ENCODE results near the gene KNDC1.

Gene KNDC1

DNA sequence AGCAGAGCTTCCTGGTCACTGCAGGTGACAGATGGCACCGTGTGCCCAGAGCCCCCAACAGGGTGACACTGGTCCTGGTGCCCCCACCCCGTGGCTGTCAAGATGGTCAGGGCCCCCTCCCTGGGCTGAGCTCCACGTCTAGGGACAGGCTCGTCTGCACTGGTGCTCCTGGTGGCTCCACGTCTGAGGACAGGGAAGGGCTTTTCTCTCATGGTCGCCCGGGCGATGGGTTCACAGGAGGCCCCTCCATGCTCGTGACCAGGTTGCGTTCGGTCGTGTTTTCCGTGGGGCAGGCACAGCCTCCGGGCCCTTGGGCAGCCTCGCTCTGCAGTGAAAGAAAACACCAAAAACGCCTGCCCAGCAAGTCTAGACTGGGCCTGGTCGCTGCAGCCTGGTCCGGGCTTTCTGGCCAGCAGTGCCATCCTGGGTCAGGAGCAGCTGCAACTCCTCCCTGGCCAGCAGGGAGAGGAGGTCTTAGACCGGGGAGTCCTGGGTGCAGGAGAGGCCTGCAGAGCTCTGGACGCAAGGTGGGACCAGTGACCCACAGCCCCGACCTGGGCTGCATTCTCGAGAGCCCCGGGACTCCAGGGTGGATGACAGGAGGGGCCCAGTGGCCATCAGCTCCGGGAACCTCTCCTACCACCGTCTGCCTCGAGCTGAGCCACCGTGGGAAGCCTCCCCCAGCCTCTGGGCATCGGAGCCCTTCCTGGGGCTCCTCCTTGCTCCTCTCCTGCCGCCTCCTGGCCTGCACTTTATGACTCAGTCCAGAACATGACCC is 42.1 kb downstream of the KNDC1 start:
- Mint-ChIP-seq H3K27me3 (ENCODE audit: low read depth) (no peaks in the 10 kb centered on the region), H3K9me3 (no peaks in the 10 kb centered on the region), H3K4me1 (no peaks in the 10 kb centered on the region), H3K36me3 (ENCODE audit: low read depth) (peaks cover 3% of the 10 kb centered on the region), H3K4me3 (no peak overlapping the region), H3K27ac (no peak overlapping the region)
- TF ChIP-seq, protein P1, sequence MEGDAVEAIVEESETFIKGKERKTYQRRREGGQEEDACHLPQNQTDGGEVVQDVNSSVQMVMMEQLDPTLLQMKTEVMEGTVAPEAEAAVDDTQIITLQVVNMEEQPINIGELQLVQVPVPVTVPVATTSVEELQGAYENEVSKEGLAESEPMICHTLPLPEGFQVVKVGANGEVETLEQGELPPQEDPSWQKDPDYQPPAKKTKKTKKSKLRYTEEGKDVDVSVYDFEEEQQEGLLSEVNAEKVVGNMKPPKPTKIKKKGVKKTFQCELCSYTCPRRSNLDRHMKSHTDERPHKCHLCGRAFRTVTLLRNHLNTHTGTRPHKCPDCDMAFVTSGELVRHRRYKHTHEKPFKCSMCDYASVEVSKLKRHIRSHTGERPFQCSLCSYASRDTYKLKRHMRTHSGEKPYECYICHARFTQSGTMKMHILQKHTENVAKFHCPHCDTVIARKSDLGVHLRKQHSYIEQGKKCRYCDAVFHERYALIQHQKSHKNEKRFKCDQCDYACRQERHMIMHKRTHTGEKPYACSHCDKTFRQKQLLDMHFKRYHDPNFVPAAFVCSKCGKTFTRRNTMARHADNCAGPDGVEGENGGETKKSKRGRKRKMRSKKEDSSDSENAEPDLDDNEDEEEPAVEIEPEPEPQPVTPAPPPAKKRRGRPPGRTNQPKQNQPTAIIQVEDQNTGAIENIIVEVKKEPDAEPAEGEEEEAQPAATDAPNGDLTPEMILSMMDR (IDR thresholded peaks at IDR 0.05; ENCODE audit: unreplicated experiment in 3 of 3) = no peak

DNA sequence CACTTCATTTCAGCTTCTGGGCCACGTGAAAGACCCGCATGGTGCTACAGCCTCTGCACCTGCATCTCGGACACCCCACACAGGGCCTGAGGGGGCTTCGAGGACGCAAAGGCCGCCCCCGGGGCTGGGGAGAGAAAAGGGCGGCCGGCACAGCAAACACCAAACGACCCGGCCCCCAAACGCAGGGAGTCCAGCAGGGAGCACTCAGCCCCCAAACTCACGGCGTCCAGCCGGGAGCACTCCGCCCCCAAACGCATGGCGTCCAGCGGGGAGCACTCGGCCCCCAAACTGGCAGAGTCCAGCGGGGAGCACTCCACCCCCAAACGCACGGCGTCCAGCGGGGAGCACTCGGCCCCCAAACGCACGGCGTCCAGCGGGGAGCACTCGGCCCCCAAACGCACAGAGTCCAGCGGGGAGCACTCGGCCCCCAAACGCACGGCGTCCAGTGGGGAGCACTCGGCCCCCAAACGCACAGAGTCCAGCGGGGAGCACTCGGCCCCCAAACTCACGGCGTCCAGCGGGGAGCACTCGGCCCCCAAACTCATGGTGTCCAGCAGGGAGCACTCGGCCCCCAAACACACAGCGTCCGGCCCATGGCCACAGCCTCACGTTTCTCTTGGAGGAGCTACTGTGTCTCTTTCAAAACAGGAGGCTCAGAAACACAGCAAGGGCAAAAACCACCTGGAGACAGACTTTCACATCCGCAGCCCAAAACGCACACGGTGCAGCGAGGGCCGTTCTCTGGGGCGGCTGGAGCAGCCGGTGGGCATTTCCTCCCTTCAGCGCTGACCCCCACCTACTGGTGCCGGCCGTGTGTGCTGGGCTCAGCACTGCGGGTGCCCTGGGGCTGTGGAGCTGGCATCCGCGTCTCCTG is 43.0 kb downstream of the KNDC1 start:
- H3K4me3 Mint-ChIP-seq = no peak overlapping the region
- peaks cover 3% of the 10 kb centered on the region for H3K36me3 Mint-ChIP-seq (ENCODE audit: low read depth)
- no peaks in the 10 kb centered on the region for H3K27me3 Mint-ChIP-seq (ENCODE audit: low read depth)
- no peak overlapping the region for H3K27ac Mint-ChIP-seq
- TF ChIP-seq, protein P1 (IDR thresholded peaks at IDR 0.05; ENCODE audit: unreplicated experiment in 3 of 3) = no peak
- no peaks in the 10 kb centered on the region for H3K9me3 Mint-ChIP-seq
- no peaks in the 10 kb centered on the region for H3K4me1 Mint-ChIP-seq

DNA sequence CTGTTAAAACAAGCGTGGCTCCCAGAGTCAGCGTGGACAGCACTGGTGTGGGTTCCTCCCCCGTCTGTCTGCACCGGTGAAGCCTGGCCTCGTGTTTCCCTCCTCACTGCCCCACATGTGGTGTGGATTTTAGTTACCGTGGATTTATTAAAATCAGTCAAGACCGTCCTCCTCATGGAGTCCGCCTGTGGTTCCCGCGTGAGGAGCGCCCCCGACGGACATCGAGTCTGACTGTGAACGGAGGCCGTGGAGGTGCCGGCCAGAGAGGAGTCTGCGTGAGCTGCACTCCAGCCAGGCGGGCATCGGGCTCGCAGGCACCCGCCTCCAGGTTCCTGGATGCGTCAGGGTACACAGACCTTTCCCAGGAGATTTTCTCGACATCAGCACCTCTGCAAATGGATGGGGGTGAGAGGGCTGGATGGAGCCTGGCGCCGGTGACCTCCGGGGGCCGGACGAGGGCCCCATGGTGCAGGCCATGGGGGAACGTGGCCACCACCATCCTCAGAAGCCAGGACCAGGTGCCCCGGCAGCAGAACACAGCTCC is 43.7 kb downstream of the KNDC1 start:
- TF ChIP-seq, protein P1 (IDR thresholded peaks at IDR 0.05; ENCODE audit: unreplicated experiment in 3 of 3) = no peak
- Mint-ChIP-seq H3K4me1 (no peaks in the 10 kb centered on the region), H3K27ac (no peak overlapping the region), H3K36me3 (ENCODE audit: low read depth) (peaks cover 3% of the 10 kb centered on the region), H3K9me3 (no peaks in the 10 kb centered on the region), H3K27me3 (ENCODE audit: low read depth) (no peaks in the 10 kb centered on the region), H3K4me3 (no peak overlapping the region)

DNA sequence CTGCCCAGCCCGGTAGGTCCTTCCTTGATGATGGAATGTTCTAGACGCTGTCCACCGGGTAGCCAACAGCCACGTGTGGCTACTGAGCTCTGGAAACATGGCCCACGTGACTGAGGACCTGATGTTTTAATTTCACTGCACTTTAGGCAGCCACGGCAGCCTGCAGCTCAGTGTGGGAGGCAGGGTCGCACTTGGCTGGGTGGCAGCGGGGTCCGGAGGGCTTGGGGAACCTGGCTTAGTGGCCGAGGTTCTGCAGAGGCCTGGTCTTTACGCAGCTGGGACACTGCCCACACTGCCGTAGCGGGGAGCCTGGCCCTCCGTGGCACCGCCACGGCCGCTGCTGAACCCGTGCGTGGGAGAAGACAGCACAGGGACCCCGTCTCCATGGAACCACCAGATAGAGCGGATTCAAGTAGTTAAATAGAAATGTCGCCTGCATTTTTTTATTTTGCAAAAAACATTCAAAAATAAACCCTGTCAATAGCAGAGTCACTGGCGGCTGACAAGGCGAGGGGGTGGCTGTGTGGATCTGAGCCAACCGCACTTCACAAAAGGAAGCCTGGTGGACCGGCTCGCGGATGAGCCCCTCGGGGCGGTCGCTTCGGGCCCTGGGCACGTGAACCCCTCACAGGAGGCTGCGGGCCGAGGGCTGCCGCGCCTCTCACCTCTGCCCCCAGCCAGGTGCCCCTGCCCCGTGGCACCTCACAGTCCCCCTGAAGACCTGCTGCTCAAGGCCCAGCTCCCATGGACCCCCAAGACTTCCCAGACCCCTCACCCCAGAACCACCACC is 44.4 kb downstream of the KNDC1 start:
- Mint-ChIP-seq H3K27ac (no peak overlapping the region), H3K4me1 (no peaks in the 10 kb centered on the region), H3K9me3 (no peaks in the 10 kb centered on the region), H3K36me3 (ENCODE audit: low read depth) (peaks cover 3% of the 10 kb centered on the region), H3K27me3 (ENCODE audit: low read depth) (no peaks in the 10 kb centered on the region), H3K4me3 (no peak overlapping the region)
- TF ChIP-seq, protein P1 (IDR thresholded peaks at IDR 0.05; ENCODE audit: unreplicated experiment in 3 of 3) = no peak

DNA sequence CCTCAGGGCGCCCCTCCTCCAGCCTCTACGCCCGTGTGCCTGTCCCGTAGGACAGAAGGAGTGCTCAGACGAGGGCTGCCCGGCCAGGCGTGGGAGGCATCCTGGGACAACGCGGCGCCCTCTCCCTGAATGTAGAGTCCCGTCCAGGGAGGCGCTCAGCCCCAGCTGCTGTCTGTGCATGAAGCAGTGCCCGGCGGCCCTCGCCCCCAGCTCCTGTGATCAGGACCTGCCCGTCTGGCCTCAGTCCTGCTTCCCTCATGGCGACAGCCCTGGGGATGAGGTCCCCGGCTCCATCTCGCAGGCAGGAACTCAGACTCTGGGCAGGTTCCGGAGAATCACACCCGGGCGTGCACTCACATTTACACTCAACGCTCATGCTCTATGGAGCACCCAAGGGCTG is 45.1 kb downstream of the KNDC1 start:
- TF ChIP-seq, protein P1 (IDR thresholded peaks at IDR 0.05; ENCODE audit: unreplicated experiment in 3 of 3) = no peak
- no peaks in the 10 kb centered on the region for H3K9me3 Mint-ChIP-seq
- H3K27ac Mint-ChIP-seq = no peak overlapping the region
- no peaks in the 10 kb centered on the region for H3K4me1 Mint-ChIP-seq
- H3K4me3 Mint-ChIP-seq = no peak overlapping the region
- peaks cover 3% of the 10 kb centered on the region for H3K36me3 Mint-ChIP-seq (ENCODE audit: low read depth)
- H3K27me3 Mint-ChIP-seq (ENCODE audit: low read depth) = no peaks in the 10 kb centered on the region
